Measurements from ENCODE around the gene ITPA. TPM values are rescaled to one million over a fixed set of nuclear protein-coding genes. Genes with fewer than 3 reads are reported as not detected.

ITPA gene
- total RNA-seq, 1 experiment from 2014 or later, result 77.3 TPM

GRCh38 chr20:3162080-3162611 lies 47.2 kb upstream of the ITPA start:
- DNase-seq (ENCODE audit: low read depth, low spot score) (no peak), ATAC-seq (no peak)
- POLR2A ChIA-PET, result no interaction called here
- intact Hi-C loops (cut with micrococcal nuclease), result no loop called here
- TF ChIP-seq RAD21 (IDR thresholded peaks at IDR 0.05; ENCODE audit: low read depth), result no peak
- no peak for TF ChIP-seq JUND (IDR thresholded peaks at IDR 0.05)
- TF ChIP-seq EGR1 (IDR thresholded peaks at IDR 0.05; ENCODE audit: low read depth), result no peak
- no peak for TF ChIP-seq SIN3A (IDR thresholded peaks at IDR 0.05; ENCODE audit: low read depth)
- TF ChIP-seq MAX (IDR thresholded peaks at IDR 0.05), result no peak
- no peak for TF ChIP-seq CEBPB (IDR thresholded peaks at IDR 0.05; ENCODE audit: low read depth)
- TF ChIP-seq, protein P1, sequence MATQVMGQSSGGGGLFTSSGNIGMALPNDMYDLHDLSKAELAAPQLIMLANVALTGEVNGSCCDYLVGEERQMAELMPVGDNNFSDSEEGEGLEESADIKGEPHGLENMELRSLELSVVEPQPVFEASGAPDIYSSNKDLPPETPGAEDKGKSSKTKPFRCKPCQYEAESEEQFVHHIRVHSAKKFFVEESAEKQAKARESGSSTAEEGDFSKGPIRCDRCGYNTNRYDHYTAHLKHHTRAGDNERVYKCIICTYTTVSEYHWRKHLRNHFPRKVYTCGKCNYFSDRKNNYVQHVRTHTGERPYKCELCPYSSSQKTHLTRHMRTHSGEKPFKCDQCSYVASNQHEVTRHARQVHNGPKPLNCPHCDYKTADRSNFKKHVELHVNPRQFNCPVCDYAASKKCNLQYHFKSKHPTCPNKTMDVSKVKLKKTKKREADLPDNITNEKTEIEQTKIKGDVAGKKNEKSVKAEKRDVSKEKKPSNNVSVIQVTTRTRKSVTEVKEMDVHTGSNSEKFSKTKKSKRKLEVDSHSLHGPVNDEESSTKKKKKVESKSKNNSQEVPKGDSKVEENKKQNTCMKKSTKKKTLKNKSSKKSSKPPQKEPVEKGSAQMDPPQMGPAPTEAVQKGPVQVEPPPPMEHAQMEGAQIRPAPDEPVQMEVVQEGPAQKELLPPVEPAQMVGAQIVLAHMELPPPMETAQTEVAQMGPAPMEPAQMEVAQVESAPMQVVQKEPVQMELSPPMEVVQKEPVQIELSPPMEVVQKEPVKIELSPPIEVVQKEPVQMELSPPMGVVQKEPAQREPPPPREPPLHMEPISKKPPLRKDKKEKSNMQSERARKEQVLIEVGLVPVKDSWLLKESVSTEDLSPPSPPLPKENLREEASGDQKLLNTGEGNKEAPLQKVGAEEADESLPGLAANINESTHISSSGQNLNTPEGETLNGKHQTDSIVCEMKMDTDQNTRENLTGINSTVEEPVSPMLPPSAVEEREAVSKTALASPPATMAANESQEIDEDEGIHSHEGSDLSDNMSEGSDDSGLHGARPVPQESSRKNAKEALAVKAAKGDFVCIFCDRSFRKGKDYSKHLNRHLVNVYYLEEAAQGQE (IDR thresholded peaks at IDR 0.05; ENCODE audit: low read depth), result no peak
- peaks cover 25% of the 10 kb centered on the region for H3K79me2 ChIP-seq (ENCODE audit: insufficient read depth, low read length)
- H2AFZ ChIP-seq (ENCODE audit: low read depth, low read length, poor library complexity, severe bottlenecking), result no peak overlapping the region
- H3K27ac ChIP-seq (ENCODE audit: low read depth, low read length), result no peak overlapping the region
- H3K4me1 ChIP-seq (ENCODE audit: control insufficient read depth in 1 of 2, insufficient read depth in 2 of 2, low read length in 2 of 2), result peaks cover 10 to 30% of the 10 kb centered on the region in 2 experiments
- no peak overlapping the region for H3K9ac ChIP-seq (ENCODE audit: low read length)
- BruUV-seq (replicated peaks), result no TSS peak
- H3K4me3 ChIP-seq (replicated peaks in 1 of 2; ENCODE audit: low read depth in 1 of 2, low read length in 2 of 2), result no peak overlapping the region
- no peaks in the 10 kb centered on the region for H3K27me3 ChIP-seq (ENCODE audit: insufficient read depth, low read length)
- H3K36me3 ChIP-seq (ENCODE audit: control insufficient read depth in 1 of 2, insufficient read depth in 2 of 2, low read length in 2 of 2), result 0 out of 4 replicates have a peak, but pooled peaks cover 0 to 5% of the 10 kb centered on the region in 2 experiments
- CTCF ChIA-PET, result no interaction called here
- RAD21 ChIA-PET (ENCODE audit: low non-redundant PET in 1 of 2, low total read pairs in 2 of 2, uncharacterized antibody in 2 of 2, unreplicated experiment in 2 of 2), result no interaction called here
- H4K20me1 ChIP-seq (ENCODE audit: insufficient read depth), result peaks cover 10% of the 10 kb centered on the region; the same call in 1 of the 2 replicates
- H3K4me2 ChIP-seq (ENCODE audit: low read length), result no peak overlapping the region
- no peaks in the 10 kb centered on the region for H3K9me2 ChIP-seq (ENCODE audit: insufficient read depth)
- no peaks in the 10 kb centered on the region for H3K9me3 ChIP-seq (ENCODE audit: control insufficient read depth in 1 of 2, insufficient read depth in 1 of 2, low read depth in 1 of 2, low read length in 2 of 2)

Measured in HCT116 (cell line).